Endometrial microvascular endothelial cells (primary cell): Measurements from ENCODE around the gene PPME1. TPM values are rescaled to one million over a fixed set of nuclear protein-coding genes. Genes with fewer than 3 reads are reported as not detected.

Experiments used
- in situ Hi-C: cut with HindIII; loops from 2 replicates; pipeline ENCODE4 v1.10.0; 2017; ENCODE audit warnings: low sequenced_read_pairs, low pct_unique_long_range_greater_than_20kb; ENCODE audit errors: inconsistent ontology term
- total RNA-seq: library from RNA; depleted of rRNA; stranded (reverse); fragments of >200 nt; gene quantifications from one replicate; pipeline ENCODE4 v1.2.3, GENCODE V29; 2015; ENCODE audit errors: inconsistent ontology term

PPME1 gene
- total RNA-seq, 1 donor from 2014 or later = 47.0 TPM

GRCh38 chr11:74208507-74208906 is 37.4 kb downstream of the PPME1 start:
- in situ Hi-C loops = no loop called here

- in situ Hi-C loops = no loop called here
Measured at GRCh38 chr11:74212533-74212932, 41.4 kb downstream of the PPME1 start.

- in situ Hi-C loops = no loop called here
Measured at GRCh38 chr11:74220376-74220775, 49.3 kb downstream of the PPME1 start.

- in situ Hi-C loops = no loop called here
Measured at GRCh38 chr11:74221816-74222215, 50.7 kb downstream of the PPME1 start.

- in situ Hi-C loops = no loop called here
Measured at GRCh38 chr11:74225565-74225964, 54.5 kb downstream of the PPME1 start.

- in situ Hi-C loops = no loop called here
Measured at GRCh38 chr11:74226907-74227306, 55.8 kb downstream of the PPME1 start.

GRCh38 chr11:74232311-74232950 is 61.3 kb downstream of the PPME1 start:
- in situ Hi-C loops = no loop called here

GRCh38 chr11:74233683-74234082 is 62.6 kb downstream of the PPME1 start:
- in situ Hi-C loops = no loop called here

GRCh38 chr11:74235121-74235520 is 64.0 kb downstream of the PPME1 start:
- in situ Hi-C loops = no loop called here

GRCh38 chr11:74237541-74237940 is 66.5 kb downstream of the PPME1 start:
- in situ Hi-C loops = no loop called here

GRCh38 chr11:74238243-74238642 is 67.2 kb downstream of the PPME1 start:
- in situ Hi-C loops = no loop called here

- in situ Hi-C loops = no loop called here
Measured at GRCh38 chr11:74248469-74248868, 77.4 kb downstream of the PPME1 start.

- in situ Hi-C loops = no loop called here
Measured at GRCh38 chr11:74249496-74249895, 78.4 kb downstream of the PPME1 start.

GRCh38 chr11:74253361-74253760 is 82.3 kb downstream of the PPME1 start:
- in situ Hi-C loops = no loop called here

GRCh38 chr11:74255741-74256375 is 84.8 kb downstream of the PPME1 start:
- in situ Hi-C loops = no loop called here

- in situ Hi-C loops = no loop called here
Measured at GRCh38 chr11:74256378-74257133, 85.5 kb downstream of the PPME1 start.

- in situ Hi-C loops = no loop called here
Measured at GRCh38 chr11:74257959-74258553, 87.0 kb downstream of the PPME1 start.

- in situ Hi-C loops = no loop called here
Measured at GRCh38 chr11:74262725-74263124, 91.6 kb downstream of the PPME1 start.

- in situ Hi-C loops = no loop called here
Measured at GRCh38 chr11:74265256-74265655, 94.2 kb downstream of the PPME1 start.

- in situ Hi-C loops = no loop called here
Measured at GRCh38 chr11:74267014-74267413, 95.9 kb downstream of the PPME1 start.
